DMS114 treated with DMSO at 0.1 percent for 48 hours (cell line): Measurements from ENCODE around the gene IRF4.

Source experiments
- DNase-seq: peaks from one replicate; lab custom pipeline; 2025; ENCODE audit not compliant: unreplicated experiment; lab: John Stamatoyannopoulos, UW

Gene IRF4

GRCh38 chr6:398065-398464, 6.5 kb downstream of the IRF4 start:
- no peak for DNase-seq

GRCh38 chr6:398558-399078, 7.1 kb downstream of the IRF4 start:
- DNase-seq, result no peak

DNA sequence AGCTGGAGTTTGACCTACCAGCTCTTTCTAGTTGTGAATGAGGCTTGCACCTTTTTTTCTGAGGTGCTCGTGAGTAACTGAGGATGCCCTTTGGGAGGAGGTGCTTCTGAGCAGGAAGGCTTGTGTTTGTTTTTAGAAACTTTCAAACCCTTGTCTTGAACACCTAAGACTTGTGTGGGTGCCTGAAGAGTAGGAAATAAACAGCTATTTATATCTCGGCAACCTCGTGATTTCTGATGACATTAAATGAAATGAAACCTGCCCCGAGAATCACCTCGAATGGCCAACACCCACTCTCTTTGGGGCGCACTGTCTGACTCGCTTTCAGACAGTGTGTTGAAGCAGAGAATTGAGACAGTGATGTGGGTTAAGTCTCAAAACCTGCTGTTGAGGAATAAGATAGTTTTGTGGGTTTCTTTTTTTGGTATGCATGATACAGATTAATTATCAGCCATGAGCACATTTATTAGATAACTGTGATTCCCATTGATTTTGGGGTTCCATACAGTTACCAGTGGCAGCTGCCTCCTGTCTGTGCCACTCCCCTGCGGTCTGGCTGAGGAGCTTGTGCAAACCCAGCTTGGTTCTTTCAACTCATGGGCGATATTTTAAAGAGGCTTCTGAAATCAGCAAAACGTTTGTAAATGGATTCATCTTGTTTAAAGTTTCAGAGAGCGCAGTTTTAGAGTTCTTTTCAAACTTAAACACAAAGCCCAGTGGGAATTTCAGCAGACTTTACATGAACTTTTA, 8.4 kb downstream of the IRF4 start:
- DNase-seq, result no peak

GRCh38 chr6:400815-401214, 9.3 kb downstream of the IRF4 start:
- DNase-seq, result no peak

GRCh38 chr6:401239-401993, 9.9 kb downstream of the IRF4 start:
- no peak for DNase-seq

DNA sequence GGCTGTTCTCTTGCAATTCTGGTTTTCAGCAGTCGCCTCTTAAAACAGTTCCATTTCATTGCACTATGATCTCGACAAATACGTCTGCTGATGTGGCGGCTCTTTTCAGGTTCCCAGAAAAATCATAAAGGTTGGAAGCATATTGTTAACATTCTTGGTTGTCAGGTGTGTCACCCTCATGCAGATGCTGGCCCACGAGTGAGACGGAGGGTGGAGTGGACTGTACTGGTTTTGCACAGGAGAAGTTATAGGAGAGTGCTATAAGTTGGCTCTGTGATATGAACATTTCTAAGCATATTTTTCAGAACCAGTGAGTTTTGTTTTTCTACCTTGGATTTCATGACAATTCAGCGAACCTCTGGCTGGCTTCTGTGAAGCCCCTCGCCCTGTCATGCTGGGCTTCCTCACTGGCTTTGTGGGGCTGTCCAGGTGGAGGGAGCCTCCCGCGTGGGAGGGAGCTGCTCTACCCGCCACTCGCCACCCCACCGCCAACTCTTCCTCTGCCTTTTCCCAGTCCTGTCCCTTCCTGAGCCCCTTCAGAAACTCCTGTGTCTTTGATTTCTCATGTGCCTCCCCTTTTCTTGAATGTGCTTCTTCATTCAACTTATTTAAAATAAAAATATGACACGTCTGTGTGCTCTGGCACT, 10.6 kb downstream of the IRF4 start:
- no peak for DNase-seq

DNA sequence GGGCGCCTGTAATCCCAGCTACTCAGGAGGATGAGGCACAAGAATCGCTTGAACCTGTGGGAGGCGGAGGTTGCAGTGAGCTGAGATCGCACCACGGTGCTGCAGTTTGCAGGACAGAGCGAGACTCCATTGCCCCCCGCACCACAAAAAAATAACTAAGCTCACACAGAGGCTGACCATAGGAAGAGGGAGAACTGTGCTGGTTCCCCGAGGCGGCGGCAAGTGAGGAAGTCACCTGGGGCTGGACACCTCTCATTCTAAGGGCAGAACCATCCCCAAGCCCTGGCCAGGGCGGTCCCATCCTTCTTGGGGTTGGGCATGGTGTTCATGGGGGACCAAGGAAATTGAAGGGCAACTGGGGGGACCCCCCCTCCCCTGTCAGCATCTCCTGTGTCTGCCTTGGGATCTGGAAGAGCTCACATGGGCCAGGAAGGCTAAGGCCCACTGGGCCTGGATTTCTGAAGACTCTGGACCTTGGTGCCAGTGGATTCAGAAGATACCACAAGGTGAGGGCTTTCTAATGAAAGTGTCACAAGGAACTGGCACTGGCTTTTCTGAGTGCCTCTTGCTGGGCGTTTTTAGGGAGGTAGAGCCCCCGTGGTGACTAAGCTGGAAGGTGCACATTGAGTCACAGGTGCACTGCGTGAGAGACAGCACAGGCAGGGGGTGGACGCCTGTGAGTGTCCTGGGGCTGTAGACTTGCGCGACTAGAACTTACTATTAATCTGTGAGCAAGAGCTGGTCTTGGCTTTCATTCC, 11.5 kb downstream of the IRF4 start:
- no peak for DNase-seq

GRCh38 chr6:403659-404655, 12.4 kb downstream of the IRF4 start:
- no peak for DNase-seq

- no peak for DNase-seq
These were observed 13.3 kb downstream of the IRF4 start for GRCh38 chr6:404685-405423.

- no peak for DNase-seq
These were observed 16.6 kb downstream of the IRF4 start for GRCh38 chr6:408148-408547.

DNA sequence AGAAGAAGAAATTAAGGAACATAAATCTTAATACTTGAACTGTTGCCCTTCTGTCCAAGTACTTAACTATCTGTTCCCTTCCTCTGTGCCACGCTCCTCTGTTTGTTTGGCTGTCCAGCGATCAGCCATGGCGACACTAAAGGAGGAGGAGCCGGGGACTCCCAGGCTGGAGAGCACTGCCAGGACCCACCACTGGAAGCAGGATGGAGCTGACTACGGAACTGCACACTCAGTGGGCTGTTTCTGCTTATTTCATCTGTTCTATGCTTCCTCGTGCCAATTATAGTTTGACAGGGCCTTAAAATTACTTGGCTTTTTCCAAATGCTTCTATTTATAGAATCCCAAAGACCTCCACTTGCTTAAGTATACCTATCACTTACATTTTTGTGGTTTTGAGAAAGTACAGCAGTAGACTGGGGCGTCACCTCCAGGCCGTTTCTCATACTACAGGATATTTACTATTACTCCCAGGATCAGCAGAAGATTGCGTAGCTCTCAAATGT, 17.1 kb downstream of the IRF4 start:
- DNase-seq, result no peak

DNA sequence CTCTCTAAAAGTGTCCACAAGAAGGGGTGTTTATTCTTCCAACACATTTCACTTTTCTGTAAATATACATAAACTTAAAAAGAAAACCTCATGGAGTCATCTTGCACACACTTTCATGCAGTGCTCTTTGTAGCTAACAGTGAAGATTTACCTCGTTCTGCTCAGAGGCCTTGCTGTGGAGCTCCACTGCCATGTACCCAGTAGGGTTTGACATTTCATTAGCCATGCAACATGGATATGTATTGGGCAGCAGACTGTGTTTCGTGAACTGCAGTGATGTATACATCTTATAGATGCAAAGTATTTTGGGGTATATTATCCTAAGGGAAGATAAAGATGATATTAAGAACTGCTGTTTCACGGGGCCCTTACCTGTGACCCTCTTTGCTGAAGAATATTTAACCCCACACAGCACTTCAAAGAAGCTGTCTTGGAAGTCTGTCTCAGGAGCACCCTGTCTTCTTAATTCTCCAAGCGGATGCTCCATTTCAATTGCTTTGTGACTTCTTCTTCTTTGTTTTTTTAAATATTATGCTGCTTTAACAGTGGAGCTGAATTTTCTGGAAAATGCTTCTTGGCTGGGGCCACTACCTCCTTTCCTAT, 17.9 kb downstream of the IRF4 start:
- no peak for DNase-seq

DNA sequence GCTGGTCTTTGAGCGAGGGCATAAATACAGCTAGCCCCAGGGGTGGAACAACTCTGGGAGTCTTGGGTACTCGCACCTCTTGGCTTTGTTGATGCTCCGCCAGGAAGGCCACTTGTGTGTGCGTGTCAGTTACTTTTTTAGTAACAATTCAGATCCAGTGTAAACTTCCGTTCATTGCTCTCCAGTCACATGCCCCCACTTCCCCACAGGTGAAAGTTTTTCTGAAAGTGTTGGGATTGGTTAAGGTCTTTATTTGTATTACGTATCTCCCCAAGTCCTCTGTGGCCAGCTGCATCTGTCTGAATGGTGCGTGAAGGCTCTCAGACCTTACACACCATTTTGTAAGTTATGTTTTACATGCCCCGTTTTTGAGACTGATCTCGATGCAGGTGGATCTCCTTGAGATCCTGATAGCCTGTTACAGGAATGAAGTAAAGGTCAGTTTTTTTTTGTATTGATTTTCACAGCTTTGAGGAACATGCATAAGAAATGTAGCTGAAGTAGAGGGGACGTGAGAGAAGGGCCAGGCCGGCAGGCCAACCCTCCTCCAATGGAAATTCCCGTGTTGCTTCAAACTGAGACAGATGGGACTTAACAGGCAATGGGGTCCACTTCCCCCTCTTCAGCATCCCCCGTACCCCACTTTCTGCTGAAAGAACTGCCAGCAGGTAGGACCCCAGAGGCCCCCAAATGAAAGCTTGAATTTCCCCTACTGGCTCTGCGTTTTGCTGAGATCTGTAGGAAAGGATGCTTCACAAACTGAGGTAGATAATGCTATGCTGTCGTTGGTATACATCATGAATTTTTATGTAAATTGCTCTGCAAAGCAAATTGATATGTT, 19.2 kb downstream of the IRF4 start:
- DNase-seq, result no peak

- DNase-seq, result no peak
These were observed 20.0 kb downstream of the IRF4 start for GRCh38 chr6:411402-412145.

DNA sequence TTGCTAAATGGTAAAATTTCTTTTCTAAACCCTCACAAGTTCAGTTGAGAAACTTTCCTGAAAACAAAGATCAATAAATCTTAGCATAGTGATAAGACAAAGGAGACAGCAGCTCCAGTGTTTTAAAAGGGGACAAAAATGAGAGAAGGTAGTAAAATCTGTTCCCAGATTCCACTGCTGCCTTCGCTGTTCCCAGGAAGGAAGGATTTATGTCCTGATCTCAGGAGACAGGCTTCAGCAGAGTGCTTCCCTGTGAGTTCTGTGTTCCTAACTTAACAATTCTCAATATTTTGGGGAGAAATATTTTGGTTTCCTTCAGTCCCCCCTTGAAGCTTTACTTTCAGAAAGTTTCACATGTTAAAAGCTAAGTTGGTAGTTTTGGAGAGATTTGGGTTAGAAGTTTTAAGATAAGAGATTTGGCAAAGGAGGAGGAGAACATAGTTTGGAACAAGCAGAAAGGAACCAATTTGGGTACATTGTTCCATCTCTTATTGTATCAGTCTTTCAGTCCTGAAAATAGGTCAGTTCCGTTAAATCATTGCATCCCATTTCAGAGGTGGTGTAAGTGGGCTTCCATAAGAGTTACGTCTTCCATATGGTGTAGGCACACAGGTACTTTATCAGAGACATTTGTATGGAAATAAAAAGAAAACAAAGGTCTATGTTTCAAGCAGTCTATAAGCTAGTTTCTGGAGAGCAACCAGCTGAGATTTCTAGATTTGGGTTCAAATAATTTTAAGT, 20.8 kb downstream of the IRF4 start:
- no peak for DNase-seq

- no peak for DNase-seq
These were observed 22.9 kb downstream of the IRF4 start for GRCh38 chr6:414447-414846.
